Measurements from ENCODE around the gene COL15A1. TPM values are rescaled to one million over a fixed set of nuclear protein-coding genes. Genes with fewer than 3 reads are reported as not detected.

Gene COL15A1
- total and polyA plus RNA-seq, 2 of the 13 experiments (the other 11 are each of a cell fraction or from before 2014, with no cell fraction given) = not detected

DNA sequence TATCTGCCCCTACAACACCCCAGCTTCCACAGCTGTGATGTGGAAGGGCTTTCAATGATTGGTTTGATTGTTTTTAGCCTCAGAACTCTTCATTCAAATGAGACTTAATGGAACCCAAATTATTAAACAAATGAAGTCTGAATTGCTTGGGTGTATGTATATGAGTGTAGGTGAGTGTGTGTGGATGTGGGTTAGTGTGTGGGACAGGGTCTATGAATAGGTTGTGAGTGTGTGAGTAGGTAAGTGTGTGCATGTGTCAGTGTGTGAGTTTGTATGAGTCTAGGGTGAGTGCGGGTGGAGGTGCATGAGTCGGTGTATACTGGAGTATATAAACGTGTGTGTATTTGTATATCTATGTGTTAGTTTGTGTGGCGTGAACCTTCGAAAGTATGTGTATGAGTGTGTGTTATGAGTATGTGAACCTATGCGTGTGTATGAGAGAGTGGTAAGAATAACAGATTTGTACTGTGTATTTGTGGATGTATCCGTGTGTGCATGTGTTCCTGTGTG is 26.9 kb downstream of the COL15A1 start:
- TF ChIP-seq TAF1 (CRISPR knock-in tag; IDR thresholded peaks at IDR 0.05) (no peak), TBX2 (CRISPR knock-in tag; IDR thresholded peaks at IDR 0.05; ENCODE audit: borderline replicate concordance) (no peak), ZKSCAN1 (IDR thresholded peaks at IDR 0.05; ENCODE audit: low read length) (no peak), CC2D1A (CRISPR knock-in tag; IDR thresholded peaks at IDR 0.05) (no peak), ZKSCAN8 (CRISPR knock-in tag; IDR thresholded peaks at IDR 0.05; ENCODE audit: borderline replicate concordance) (no peak), SNAPC4 (CRISPR knock-in tag; IDR thresholded peaks at IDR 0.05) (no peak), SYNCRIP (IDR thresholded peaks at IDR 0.05; ENCODE audit: insufficient read depth, low read depth, low read length) (no peak), KDM1A (CRISPR knock-in tag; IDR thresholded peaks at IDR 0.05) (no peak)
- TF ChIP-seq, protein P1, sequence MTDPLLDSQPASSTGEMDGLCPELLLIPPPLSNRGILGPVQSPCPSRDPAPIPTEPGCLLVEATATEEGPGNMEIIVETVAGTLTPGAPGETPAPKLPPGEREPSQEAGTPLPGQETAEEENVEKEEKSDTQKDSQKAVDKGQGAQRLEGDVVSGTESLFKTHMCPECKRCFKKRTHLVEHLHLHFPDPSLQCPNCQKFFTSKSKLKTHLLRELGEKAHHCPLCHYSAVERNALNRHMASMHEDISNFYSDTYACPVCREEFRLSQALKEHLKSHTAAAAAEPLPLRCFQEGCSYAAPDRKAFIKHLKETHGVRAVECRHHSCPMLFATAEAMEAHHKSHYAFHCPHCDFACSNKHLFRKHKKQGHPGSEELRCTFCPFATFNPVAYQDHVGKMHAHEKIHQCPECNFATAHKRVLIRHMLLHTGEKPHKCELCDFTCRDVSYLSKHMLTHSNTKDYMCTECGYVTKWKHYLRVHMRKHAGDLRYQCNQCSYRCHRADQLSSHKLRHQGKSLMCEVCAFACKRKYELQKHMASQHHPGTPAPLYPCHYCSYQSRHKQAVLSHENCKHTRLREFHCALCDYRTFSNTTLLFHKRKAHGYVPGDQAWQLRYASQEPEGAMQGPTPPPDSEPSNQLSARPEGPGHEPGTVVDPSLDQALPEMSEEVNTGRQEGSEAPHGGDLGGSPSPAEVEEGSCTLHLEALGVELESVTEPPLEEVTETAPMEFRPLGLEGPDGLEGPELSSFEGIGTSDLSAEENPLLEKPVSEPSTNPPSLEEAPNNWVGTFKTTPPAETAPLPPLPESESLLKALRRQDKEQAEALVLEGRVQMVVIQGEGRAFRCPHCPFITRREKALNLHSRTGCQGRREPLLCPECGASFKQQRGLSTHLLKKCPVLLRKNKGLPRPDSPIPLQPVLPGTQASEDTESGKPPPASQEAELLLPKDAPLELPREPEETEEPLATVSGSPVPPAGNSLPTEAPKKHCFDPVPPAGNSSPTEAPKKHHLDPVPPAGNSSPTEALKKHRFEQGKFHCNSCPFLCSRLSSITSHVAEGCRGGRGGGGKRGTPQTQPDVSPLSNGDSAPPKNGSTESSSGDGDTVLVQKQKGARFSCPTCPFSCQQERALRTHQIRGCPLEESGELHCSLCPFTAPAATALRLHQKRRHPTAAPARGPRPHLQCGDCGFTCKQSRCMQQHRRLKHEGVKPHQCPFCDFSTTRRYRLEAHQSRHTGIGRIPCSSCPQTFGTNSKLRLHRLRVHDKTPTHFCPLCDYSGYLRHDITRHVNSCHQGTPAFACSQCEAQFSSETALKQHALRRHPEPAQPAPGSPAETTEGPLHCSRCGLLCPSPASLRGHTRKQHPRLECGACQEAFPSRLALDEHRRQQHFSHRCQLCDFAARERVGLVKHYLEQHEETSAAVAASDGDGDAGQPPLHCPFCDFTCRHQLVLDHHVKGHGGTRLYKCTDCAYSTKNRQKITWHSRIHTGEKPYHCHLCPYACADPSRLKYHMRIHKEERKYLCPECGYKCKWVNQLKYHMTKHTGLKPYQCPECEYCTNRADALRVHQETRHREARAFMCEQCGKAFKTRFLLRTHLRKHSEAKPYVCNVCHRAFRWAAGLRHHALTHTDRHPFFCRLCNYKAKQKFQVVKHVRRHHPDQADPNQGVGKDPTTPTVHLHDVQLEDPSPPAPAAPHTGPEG (CRISPR knock-in tag; IDR thresholded peaks at IDR 0.05) = no peak
- TF ChIP-seq, protein P2, sequence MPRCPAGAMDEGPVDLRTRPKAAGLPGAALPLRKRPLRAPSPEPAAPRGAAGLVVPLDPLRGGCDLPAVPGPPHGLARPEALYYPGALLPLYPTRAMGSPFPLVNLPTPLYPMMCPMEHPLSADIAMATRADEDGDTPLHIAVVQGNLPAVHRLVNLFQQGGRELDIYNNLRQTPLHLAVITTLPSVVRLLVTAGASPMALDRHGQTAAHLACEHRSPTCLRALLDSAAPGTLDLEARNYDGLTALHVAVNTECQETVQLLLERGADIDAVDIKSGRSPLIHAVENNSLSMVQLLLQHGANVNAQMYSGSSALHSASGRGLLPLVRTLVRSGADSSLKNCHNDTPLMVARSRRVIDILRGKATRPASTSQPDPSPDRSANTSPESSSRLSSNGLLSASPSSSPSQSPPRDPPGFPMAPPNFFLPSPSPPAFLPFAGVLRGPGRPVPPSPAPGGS (CRISPR knock-in tag; IDR thresholded peaks at IDR 0.05) = no peak
- no peak for ATAC-seq
- DNase-seq (ENCODE audit: low spot score) = no peak
- no peaks in the 10 kb centered on the region for H3K79me2 ChIP-seq (ENCODE audit: insufficient read depth, low read length)
- no peaks in the 10 kb centered on the region for H4K20me1 ChIP-seq (ENCODE audit: insufficient read depth, low read length)
- FAIRE-seq = no peak
- in situ Hi-C loops (cut with HindIII; ENCODE audit: extremely low pct_ligation_motif_present, low pct_unique_long_range_greater_than_20kb) (loop anchor here (10.0 kb wide), 1 partner anchor 174 kb away; no protein-coding TSS in a partner anchor), intact Hi-C loops (cut with micrococcal nuclease; ENCODE audit: unreplicated experiment) (no loop called here)
- H3K27me3 ChIP-seq (ENCODE audit: control insufficient read depth in 1 of 2, insufficient read depth in 2 of 2, low read length in 2 of 2) = peaks cover 4 to 35% of the 10 kb centered on the region in 2 experiments; a peak in 3 of 5 replicates
- H3K9me3 ChIP-seq (ENCODE audit: low read length) = no peaks in the 10 kb centered on the region
- H3K9ac ChIP-seq (ENCODE audit: insufficient read depth, low read depth, low read length) = no peak overlapping the region
- no peaks in the 10 kb centered on the region for H3K36me3 ChIP-seq (replicated peaks in 1 of 2; ENCODE audit: control insufficient read depth in 1 of 2, insufficient read depth in 2 of 2, low read length in 2 of 2)
- no peak overlapping the region for H3K27ac ChIP-seq (ENCODE audit: extremely low read length, insufficient read depth, low read length)
- no TSS peak for BruUV-seq (replicated peaks)
- ChIA-PET CTCF (ENCODE audit: low intra/inter-chr PET ratio, low total read pairs) (no interaction called here), POLR2A (no interaction called here)
- H2AFZ ChIP-seq (ENCODE audit: low read length) = no peak overlapping the region
- peaks cover 6% of the 10 kb centered on the region for H3K4me1 ChIP-seq (ENCODE audit: insufficient read depth, low read length)
- H3K4me3 ChIP-seq (replicated peaks in 1 of 3; ENCODE audit: insufficient read depth in 1 of 3, low read depth in 2 of 3, low read length in 3 of 3) = no peak overlapping the region
- WGBS (ENCODE audit: low lambda C conversion rate) = 46% methylated on average over 7 of the region's 7 CpGs
- no peak overlapping the region for H3K4me2 ChIP-seq (ENCODE audit: low read depth, low read length)
